ENCODE results near the gene HOXB3. TPM values are rescaled to one million over a fixed set of nuclear protein-coding genes. Genes with fewer than 3 reads are reported as not detected.

HOXB3 gene
- total RNA-seq, 1 donor from 2014 or later, result not detected

DNA sequence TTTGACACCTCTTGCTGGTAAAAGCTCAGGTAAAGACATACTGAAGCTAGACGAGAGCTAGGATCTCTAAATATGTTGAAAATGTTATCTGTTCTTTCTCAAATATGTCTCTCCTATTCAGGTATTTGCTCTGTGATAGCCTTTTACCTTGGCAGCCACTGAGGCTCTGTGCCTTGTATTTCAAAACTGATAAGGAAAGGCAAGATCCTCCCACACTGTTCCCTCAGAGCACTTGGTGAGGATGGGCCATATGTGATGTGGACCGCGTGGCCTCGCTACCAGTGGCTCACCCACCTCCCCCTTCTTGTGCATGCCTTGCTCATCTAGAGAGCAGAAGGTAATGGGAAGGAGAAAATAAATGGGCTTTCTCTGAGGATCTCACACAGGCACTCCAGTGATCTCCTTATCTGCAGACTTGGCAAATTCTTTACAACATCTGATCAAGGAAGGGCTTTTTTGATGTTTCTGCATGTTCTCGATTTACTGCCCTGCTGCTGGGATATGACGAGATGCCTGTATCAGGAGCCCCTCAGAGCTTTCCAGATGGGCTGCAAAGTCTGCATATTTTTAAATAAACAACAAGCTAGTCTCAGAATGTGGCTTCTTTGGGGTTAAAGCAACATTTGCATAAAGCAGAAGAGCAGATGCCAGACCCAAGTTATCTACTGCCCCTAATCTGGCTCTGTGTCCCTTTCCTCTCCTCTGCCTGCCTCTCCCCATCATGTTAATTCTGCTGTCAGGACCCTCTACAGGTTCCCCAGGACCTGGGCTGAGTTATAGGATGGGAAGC, 76.2 kb downstream of the HOXB3 start:
- Mint-ChIP-seq H3K9me3 (no peaks in the 10 kb centered on the region), H3K4me3 (no peak overlapping the region), H3K27me3 (ENCODE audit: insufficient read depth, low read depth) (peaks cover 38% of the 10 kb centered on the region), H3K4me1 (no peaks in the 10 kb centered on the region), H3K27ac (no peak overlapping the region), H3K36me3 (no peaks in the 10 kb centered on the region)
- no peak for DNase-seq (ENCODE audit: low spot score)
- TF ChIP-seq EZH2 (IDR thresholded peaks at IDR 0.05) (no peak), CTCF (IDR thresholded peaks at IDR 0.05) (no peak), EZH2phosphoT487 (IDR thresholded peaks at IDR 0.05) (no peak)
- Histone ChIP-seq H3K4me2 (no peak overlapping the region), H2AFZ (replicated peaks) (no peak overlapping the region), H3K27me3 (peaks cover 94% of the 10 kb centered on the region), H4K20me1 (ENCODE audit: low read depth) (peaks cover 3% of the 10 kb centered on the region), H3K36me3 (no peaks in the 10 kb centered on the region), H3K79me2 (ENCODE audit: low read depth) (no peaks in the 10 kb centered on the region), H3K9me3 (ENCODE audit: low read depth) (no peaks in the 10 kb centered on the region), H3K4me1 (no peaks in the 10 kb centered on the region), H3F3A (ENCODE audit: low read depth) (no peaks in the 10 kb centered on the region), H3K9ac (no peak overlapping the region), H3K27ac (no peak overlapping the region), H3K4me3 (no peak overlapping the region)

DNA sequence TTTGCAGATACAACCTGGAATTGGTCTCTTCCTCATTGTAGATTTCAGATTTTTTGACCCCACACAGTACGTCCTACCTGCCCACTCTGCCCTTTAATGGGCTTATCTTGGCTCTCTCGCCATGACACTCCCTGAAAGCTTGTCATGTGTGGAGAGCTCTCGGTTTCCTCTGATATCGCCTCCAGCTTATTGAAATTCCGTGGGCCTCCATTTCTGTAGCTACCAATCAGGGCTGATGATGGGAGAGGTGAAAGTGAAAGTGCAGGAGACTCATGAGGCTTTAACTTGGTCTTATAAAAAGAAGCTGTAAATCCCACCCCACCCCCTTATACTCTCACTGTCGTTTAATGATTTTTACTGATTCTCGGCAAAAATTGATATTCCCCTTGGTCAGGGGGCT, 76.9 kb downstream of the HOXB3 start:
- Histone ChIP-seq H3F3A (ENCODE audit: low read depth) (no peaks in the 10 kb centered on the region), H2AFZ (replicated peaks) (no peak overlapping the region), H3K4me2 (no peak overlapping the region), H3K4me1 (no peaks in the 10 kb centered on the region), H3K36me3 (no peaks in the 10 kb centered on the region), H3K27me3 (peaks cover 94% of the 10 kb centered on the region), H4K20me1 (ENCODE audit: low read depth) (peaks cover 3% of the 10 kb centered on the region), H3K79me2 (ENCODE audit: low read depth) (no peaks in the 10 kb centered on the region), H3K27ac (no peak overlapping the region), H3K4me3 (no peak overlapping the region), H3K9me3 (ENCODE audit: low read depth) (no peaks in the 10 kb centered on the region), H3K9ac (no peak overlapping the region)
- TF ChIP-seq EZH2 (IDR thresholded peaks at IDR 0.05) (no peak), EZH2phosphoT487 (IDR thresholded peaks at IDR 0.05) (no peak), CTCF (IDR thresholded peaks at IDR 0.05) (no peak)
- no peaks in the 10 kb centered on the region for H3K9me3 Mint-ChIP-seq
- peaks cover 35% of the 10 kb centered on the region for H3K27me3 Mint-ChIP-seq (ENCODE audit: insufficient read depth, low read depth)
- H3K4me3 Mint-ChIP-seq, result no peak overlapping the region
- no peaks in the 10 kb centered on the region for H3K4me1 Mint-ChIP-seq
- DNase-seq (ENCODE audit: low spot score), result no peak
- no peaks in the 10 kb centered on the region for H3K36me3 Mint-ChIP-seq
- no peak overlapping the region for H3K27ac Mint-ChIP-seq

DNA sequence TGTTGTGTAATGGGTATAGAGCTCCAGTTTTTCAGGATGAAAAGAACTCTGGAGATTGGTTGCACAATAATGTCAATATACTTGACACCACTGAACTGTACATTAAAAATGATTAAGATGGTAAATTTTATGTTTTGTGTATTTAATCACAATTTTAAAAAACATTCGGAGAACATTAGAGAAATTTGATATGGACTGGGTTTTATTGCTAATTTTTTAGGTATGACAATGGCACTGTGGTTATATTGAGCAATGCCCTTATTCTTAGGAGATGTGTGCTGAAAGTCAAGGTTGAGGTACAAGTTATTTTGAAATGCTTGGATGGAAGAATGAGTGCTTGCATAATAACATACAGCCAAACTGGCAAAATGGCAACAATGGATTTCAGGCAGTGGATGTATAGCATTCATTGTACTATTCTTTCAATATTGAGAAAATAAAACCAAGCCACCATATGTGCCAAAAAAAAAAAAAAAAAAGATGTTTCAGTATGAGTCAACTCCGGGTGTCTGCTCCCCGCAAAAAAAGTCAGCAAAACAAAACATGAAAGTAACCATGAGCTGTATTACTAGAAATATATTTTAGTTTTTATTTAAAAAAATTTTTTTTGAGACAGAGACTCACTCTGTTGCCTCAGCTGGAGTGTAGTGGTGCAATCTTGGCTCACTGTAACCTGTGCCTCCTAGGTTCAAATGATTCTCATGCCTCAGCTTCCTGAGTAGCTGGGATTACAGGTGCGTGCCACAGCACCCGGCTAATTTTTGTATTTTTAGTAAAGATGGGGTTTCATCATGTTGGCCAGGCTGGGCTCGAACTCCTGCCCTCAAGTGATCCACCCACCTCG, 79.1 kb downstream of the HOXB3 start:
- Mint-ChIP-seq H3K4me3 (no peak overlapping the region), H3K9me3 (no peaks in the 10 kb centered on the region), H3K4me1 (peaks cover 5% of the 10 kb centered on the region), H3K36me3 (no peaks in the 10 kb centered on the region), H3K27ac (no peak overlapping the region), H3K27me3 (ENCODE audit: insufficient read depth, low read depth) (peaks cover 26% of the 10 kb centered on the region)
- no peak for DNase-seq (ENCODE audit: low spot score)
- Histone ChIP-seq H4K20me1 (ENCODE audit: low read depth) (no peaks in the 10 kb centered on the region), H3K79me2 (ENCODE audit: low read depth) (no peaks in the 10 kb centered on the region), H3K27ac (no peak overlapping the region), H3F3A (ENCODE audit: low read depth) (no peaks in the 10 kb centered on the region), H3K4me3 (no peak overlapping the region), H3K9me3 (ENCODE audit: low read depth) (no peaks in the 10 kb centered on the region), H3K4me2 (no peak overlapping the region), H3K27me3 (peaks cover 94% of the 10 kb centered on the region), H3K36me3 (no peaks in the 10 kb centered on the region), H3K9ac (no peak overlapping the region), H3K4me1 (no peaks in the 10 kb centered on the region), H2AFZ (replicated peaks) (no peak overlapping the region)
- TF ChIP-seq EZH2 (IDR thresholded peaks at IDR 0.05) (no peak), EZH2phosphoT487 (IDR thresholded peaks at IDR 0.05) (no peak), CTCF (IDR thresholded peaks at IDR 0.05) (no peak)

All from neural progenitor cell (in vitro differentiated cells).